ENCODE data around the gene CLDN10.
A peak's percentile ranks its signal among the peaks of the same experiment; 100 is the strongest.

Gene CLDN10

GRCh38 chr13:95579303-95579702 is 26.8 kb downstream of the CLDN10 start:
- H3K27me3 ChIP-seq (replicated peaks in 2 of 5; ENCODE audit: control insufficient read depth in 4 of 5, insufficient read depth in 5 of 5, low read length in 4 of 5): no peaks in the 10 kb centered on the region
- H3K4me1 ChIP-seq (ENCODE audit: control extremely low read depth in 1 of 4, control insufficient read depth in 4 of 4, insufficient read depth in 4 of 4, low read length in 3 of 4): no peaks in the 10 kb centered on the region
- H3K36me3 ChIP-seq (ENCODE audit: control insufficient read depth in 4 of 4, insufficient read depth in 4 of 4, low read length in 3 of 4): peaks cover 0 to 24% (median 2%) of the 10 kb centered on the region in 4 experiments
- POLR2A ChIA-PET: no interaction called here
- no peak overlapping the region for H3K27ac ChIP-seq (ENCODE audit: insufficient read depth in 1 of 2, low read depth in 1 of 2, low read length in 2 of 2, poor library complexity in 1 of 2, severe bottlenecking in 2 of 2)
- H3K4me3 ChIP-seq (ENCODE audit: control insufficient read depth in 1 of 7, extremely low read depth in 1 of 7, insufficient read depth in 4 of 7, low read depth in 2 of 7, low read length in 6 of 7): no peak overlapping the region
- no peak for DNase-seq
- H3K9me3 ChIP-seq (ENCODE audit: control extremely low read depth in 1 of 5, control insufficient read depth in 4 of 5, insufficient read depth in 2 of 5, low read depth in 1 of 5, low read length in 4 of 5): no peaks in the 10 kb centered on the region
- 93% methylated on average over 2 of the region's 3 CpGs for WGBS (ENCODE audit: insufficient coverage)
- CTCF ChIA-PET: no interaction called here

DNA sequence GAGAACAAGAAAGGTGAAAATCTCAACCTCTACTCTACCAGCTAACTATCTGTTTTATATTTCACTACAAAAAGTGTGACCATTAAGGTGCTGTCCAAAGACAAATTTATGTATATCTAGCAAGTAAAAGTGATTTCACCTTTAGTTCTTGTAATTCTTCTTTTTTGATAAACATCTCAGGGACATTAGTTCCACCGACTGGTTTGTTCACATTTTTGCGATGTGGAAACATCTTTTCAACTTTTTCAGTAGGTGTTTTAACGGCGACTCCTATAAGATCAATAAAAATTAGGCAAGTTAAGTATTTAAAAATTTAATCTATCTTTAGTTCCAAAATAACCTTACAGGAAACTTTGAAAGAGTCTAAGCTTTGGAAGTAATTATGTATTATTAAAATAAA is 33.3 kb downstream of the CLDN10 start:
- Histone ChIP-seq H3K27ac (ENCODE audit: insufficient read depth in 1 of 2, low read depth in 1 of 2, low read length in 2 of 2, poor library complexity in 1 of 2, severe bottlenecking in 2 of 2) (no peak overlapping the region), H3K36me3 (ENCODE audit: control insufficient read depth in 4 of 4, insufficient read depth in 4 of 4, low read length in 3 of 4) (no peaks in the 10 kb centered on the region), H3K4me1 (ENCODE audit: control extremely low read depth in 1 of 4, control insufficient read depth in 4 of 4, insufficient read depth in 4 of 4, low read length in 3 of 4) (no peaks in the 10 kb centered on the region), H3K4me3 (ENCODE audit: control insufficient read depth in 1 of 7, extremely low read depth in 1 of 7, insufficient read depth in 4 of 7, low read depth in 2 of 7, low read length in 6 of 7) (no peak overlapping the region), H3K27me3 (replicated peaks in 2 of 5; ENCODE audit: control insufficient read depth in 4 of 5, insufficient read depth in 5 of 5, low read length in 4 of 5) (no peaks in the 10 kb centered on the region), H3K9me3 (ENCODE audit: control extremely low read depth in 1 of 5, control insufficient read depth in 4 of 5, insufficient read depth in 2 of 5, low read depth in 1 of 5, low read length in 4 of 5) (no peaks in the 10 kb centered on the region)
- DNase-seq: no peak
- WGBS (ENCODE audit: insufficient coverage): no CpG with 5 or more reads among the region's 4 CpGs
- ChIA-PET CTCF (interaction anchor here (1.0 to 1.1 kb wide), 2 partner anchors 72 to 397 kb away, joined by 3 read pairs; no protein-coding TSS in a partner anchor), POLR2A (interaction anchor here (0.6 kb wide), 1 partner anchor 403 kb away, joined by 5 read pairs; no protein-coding TSS in a partner anchor)

DNA sequence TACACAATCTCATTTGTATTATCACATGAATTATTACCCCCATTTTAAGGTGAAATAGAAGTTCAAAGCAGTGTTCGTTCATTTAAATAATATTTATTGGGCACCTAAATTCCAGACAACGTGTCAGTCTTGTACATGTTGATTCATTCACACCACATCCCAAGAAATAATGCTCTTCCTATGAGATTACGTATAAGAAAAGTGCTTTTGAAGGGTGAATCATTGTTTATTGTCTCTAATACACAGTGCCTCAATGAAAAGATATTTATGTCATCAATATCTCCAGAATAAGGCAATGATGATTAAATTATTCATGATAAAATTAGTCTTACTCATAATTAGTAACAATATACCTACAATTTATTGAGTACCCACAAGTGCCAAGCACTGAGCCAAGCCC is 35.6 kb downstream of the CLDN10 start:
- WGBS (ENCODE audit: insufficient coverage): no CpG with 5 or more reads among the region's 3 CpGs

DNA sequence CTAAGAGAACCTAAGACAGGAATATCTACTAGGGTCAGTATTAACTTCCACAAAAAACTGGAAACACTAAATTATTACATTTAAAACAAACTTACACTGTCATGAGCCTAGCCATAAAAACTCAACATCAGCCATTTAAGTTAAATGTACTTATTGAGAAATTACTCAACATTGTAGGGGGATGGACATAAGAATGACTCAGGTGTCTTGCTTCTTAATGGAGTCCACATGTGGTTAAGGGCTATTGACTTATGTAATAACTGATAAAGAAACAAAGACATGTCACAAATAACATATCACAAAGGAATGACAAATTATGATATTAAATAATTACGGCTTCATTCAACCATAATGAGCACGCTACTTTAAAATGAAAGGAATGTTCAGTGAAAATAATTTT is 36.2 kb downstream of the CLDN10 start:
- no CpG with 5 or more reads among the region's 2 CpGs for WGBS (ENCODE audit: insufficient coverage)
- Histone ChIP-seq H3K36me3 (ENCODE audit: control insufficient read depth in 4 of 4, insufficient read depth in 4 of 4, low read length in 3 of 4) (no peaks in the 10 kb centered on the region), H3K4me1 (ENCODE audit: control extremely low read depth in 1 of 4, control insufficient read depth in 4 of 4, insufficient read depth in 4 of 4, low read length in 3 of 4) (no peaks in the 10 kb centered on the region), H3K27ac (ENCODE audit: insufficient read depth in 1 of 2, low read depth in 1 of 2, low read length in 2 of 2, poor library complexity in 1 of 2, severe bottlenecking in 2 of 2) (no peak overlapping the region), H3K27me3 (replicated peaks in 2 of 5; ENCODE audit: control insufficient read depth in 4 of 5, insufficient read depth in 5 of 5, low read length in 4 of 5) (no peaks in the 10 kb centered on the region), H3K4me3 (ENCODE audit: control insufficient read depth in 1 of 7, extremely low read depth in 1 of 7, insufficient read depth in 4 of 7, low read depth in 2 of 7, low read length in 6 of 7) (no peak overlapping the region), H3K9me3 (ENCODE audit: control extremely low read depth in 1 of 5, control insufficient read depth in 4 of 5, insufficient read depth in 2 of 5, low read depth in 1 of 5, low read length in 4 of 5) (no peaks in the 10 kb centered on the region)
- DNase-seq: peak in 1 of 3 donors; percentile 6
- ChIA-PET POLR2A (no interaction called here), CTCF (no interaction called here)

More for the DNA sequence above, 35.6 kb downstream of the CLDN10 start:
- Histone ChIP-seq H3K4me1 (ENCODE audit: control extremely low read depth in 1 of 4, control insufficient read depth in 4 of 4, insufficient read depth in 4 of 4, low read length in 3 of 4) (no peaks in the 10 kb centered on the region), H3K36me3 (ENCODE audit: control insufficient read depth in 4 of 4, insufficient read depth in 4 of 4, low read length in 3 of 4) (no peaks in the 10 kb centered on the region), H3K27me3 (replicated peaks in 2 of 5; ENCODE audit: control insufficient read depth in 4 of 5, insufficient read depth in 5 of 5, low read length in 4 of 5) (no peaks in the 10 kb centered on the region), H3K4me3 (ENCODE audit: control insufficient read depth in 1 of 7, extremely low read depth in 1 of 7, insufficient read depth in 4 of 7, low read depth in 2 of 7, low read length in 6 of 7) (no peak overlapping the region), H3K27ac (ENCODE audit: insufficient read depth in 1 of 2, low read depth in 1 of 2, low read length in 2 of 2, poor library complexity in 1 of 2, severe bottlenecking in 2 of 2) (no peak overlapping the region), H3K9me3 (ENCODE audit: control extremely low read depth in 1 of 5, control insufficient read depth in 4 of 5, insufficient read depth in 2 of 5, low read depth in 1 of 5, low read length in 4 of 5) (no peaks in the 10 kb centered on the region)
- no peak for DNase-seq
- ChIA-PET POLR2A (no interaction called here), CTCF (no interaction called here)

GRCh38 chr13:95593462-95593861 is 40.9 kb downstream of the CLDN10 start:
- ChIA-PET POLR2A (no interaction called here), CTCF (no interaction called here)
- Histone ChIP-seq H3K4me3 (ENCODE audit: control insufficient read depth in 1 of 7, extremely low read depth in 1 of 7, insufficient read depth in 4 of 7, low read depth in 2 of 7, low read length in 6 of 7) (no peak overlapping the region), H3K27me3 (replicated peaks in 2 of 5; ENCODE audit: control insufficient read depth in 4 of 5, insufficient read depth in 5 of 5, low read length in 4 of 5) (no peaks in the 10 kb centered on the region), H3K36me3 (ENCODE audit: control insufficient read depth in 4 of 4, insufficient read depth in 4 of 4, low read length in 3 of 4) (no peaks in the 10 kb centered on the region), H3K27ac (ENCODE audit: insufficient read depth in 1 of 2, low read depth in 1 of 2, low read length in 2 of 2, poor library complexity in 1 of 2, severe bottlenecking in 2 of 2) (no peak overlapping the region), H3K9me3 (ENCODE audit: control extremely low read depth in 1 of 5, control insufficient read depth in 4 of 5, insufficient read depth in 2 of 5, low read depth in 1 of 5, low read length in 4 of 5) (no peaks in the 10 kb centered on the region), H3K4me1 (ENCODE audit: control extremely low read depth in 1 of 4, control insufficient read depth in 4 of 4, insufficient read depth in 4 of 4, low read length in 3 of 4) (no peaks in the 10 kb centered on the region)
- WGBS (ENCODE audit: insufficient coverage): no CpG with 5 or more reads among the region's 1 CpG
- DNase-seq: no peak

- no peaks in the 10 kb centered on the region for H3K27me3 ChIP-seq (replicated peaks in 2 of 5; ENCODE audit: control insufficient read depth in 4 of 5, insufficient read depth in 5 of 5, low read length in 4 of 5)
- no peak overlapping the region for H3K4me3 ChIP-seq (ENCODE audit: control insufficient read depth in 1 of 7, extremely low read depth in 1 of 7, insufficient read depth in 4 of 7, low read depth in 2 of 7, low read length in 6 of 7)
- no peaks in the 10 kb centered on the region for H3K36me3 ChIP-seq (ENCODE audit: control insufficient read depth in 4 of 4, insufficient read depth in 4 of 4, low read length in 3 of 4)
- no peaks in the 10 kb centered on the region for H3K4me1 ChIP-seq (ENCODE audit: control extremely low read depth in 1 of 4, control insufficient read depth in 4 of 4, insufficient read depth in 4 of 4, low read length in 3 of 4)
- H3K27ac ChIP-seq (ENCODE audit: insufficient read depth in 1 of 2, low read depth in 1 of 2, low read length in 2 of 2, poor library complexity in 1 of 2, severe bottlenecking in 2 of 2): no peak overlapping the region
- CTCF ChIA-PET: no interaction called here
- H3K9me3 ChIP-seq (ENCODE audit: control extremely low read depth in 1 of 5, control insufficient read depth in 4 of 5, insufficient read depth in 2 of 5, low read depth in 1 of 5, low read length in 4 of 5): no peaks in the 10 kb centered on the region
- POLR2A ChIA-PET: no interaction called here
- WGBS (ENCODE audit: insufficient coverage): 100% methylated on average over 1 of the region's 1 CpG
- DNase-seq: no peak
Measured at GRCh38 chr13:95596701-95597100, 44.2 kb downstream of the CLDN10 start.

GRCh38 chr13:95601216-95601615 is 48.7 kb downstream of the CLDN10 start:
- DNase-seq: no peak
- Histone ChIP-seq H3K36me3 (ENCODE audit: control insufficient read depth in 4 of 4, insufficient read depth in 4 of 4, low read length in 3 of 4) (no peaks in the 10 kb centered on the region), H3K9me3 (ENCODE audit: control extremely low read depth in 1 of 5, control insufficient read depth in 4 of 5, insufficient read depth in 2 of 5, low read depth in 1 of 5, low read length in 4 of 5) (no peaks in the 10 kb centered on the region), H3K27ac (ENCODE audit: insufficient read depth in 1 of 2, low read depth in 1 of 2, low read length in 2 of 2, poor library complexity in 1 of 2, severe bottlenecking in 2 of 2) (no peak overlapping the region), H3K4me1 (ENCODE audit: control extremely low read depth in 1 of 4, control insufficient read depth in 4 of 4, insufficient read depth in 4 of 4, low read length in 3 of 4) (no peaks in the 10 kb centered on the region), H3K27me3 (replicated peaks in 2 of 5; ENCODE audit: control insufficient read depth in 4 of 5, insufficient read depth in 5 of 5, low read length in 4 of 5) (no peaks in the 10 kb centered on the region), H3K4me3 (ENCODE audit: control insufficient read depth in 1 of 7, extremely low read depth in 1 of 7, insufficient read depth in 4 of 7, low read depth in 2 of 7, low read length in 6 of 7) (no peak overlapping the region)
- ChIA-PET CTCF (no interaction called here), POLR2A (interaction anchor here (0.7 kb wide), 1 partner anchor 47 kb away, joined by 3 read pairs; no protein-coding TSS in a partner anchor)
- 93% methylated on average over 2 of the region's 2 CpGs for WGBS (ENCODE audit: insufficient coverage)

Measured in common myeloid progenitor, CD34-positive (primary cell).